ENCODE results near the gene UBE3B.

The UBE3B gene

DNA sequence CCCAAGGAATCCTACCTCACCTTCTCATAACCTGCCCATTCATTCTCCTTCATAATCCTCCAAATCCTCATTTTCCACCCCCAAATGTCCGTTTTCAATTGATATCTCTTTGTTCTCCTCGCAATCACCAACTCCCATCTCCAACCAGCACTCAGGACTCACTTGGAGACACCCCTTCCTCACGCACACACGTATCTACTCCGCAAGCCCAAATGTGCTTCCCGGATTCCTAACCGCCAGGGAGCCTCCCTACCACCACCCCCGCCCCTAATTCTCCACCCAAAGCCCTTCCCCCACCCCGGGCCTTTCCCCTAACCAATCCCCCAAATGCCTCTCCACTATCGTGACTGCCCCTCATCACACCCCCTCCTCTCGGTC, 638 bp upstream of the UBE3B start:
- no peak for DNase-seq

DNA sequence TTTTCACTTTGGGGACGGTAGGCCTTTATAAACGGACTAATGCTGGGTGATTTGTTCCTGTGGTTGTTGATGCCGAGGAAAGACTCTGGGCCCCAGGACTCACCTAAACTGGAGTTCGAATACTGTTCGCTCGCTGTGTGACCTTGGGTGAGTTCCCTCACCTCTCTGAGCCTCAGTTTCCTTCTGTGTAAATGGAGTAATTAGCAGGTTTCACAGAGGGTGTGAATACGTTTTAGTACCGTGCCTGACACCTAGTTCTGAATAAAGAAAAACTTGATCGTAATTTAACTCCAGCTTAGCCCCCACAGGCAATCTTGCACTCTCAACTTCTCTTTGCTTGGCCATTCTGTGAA, 505 bp downstream of the UBE3B start:
- DNase-seq: no peak

DNA sequence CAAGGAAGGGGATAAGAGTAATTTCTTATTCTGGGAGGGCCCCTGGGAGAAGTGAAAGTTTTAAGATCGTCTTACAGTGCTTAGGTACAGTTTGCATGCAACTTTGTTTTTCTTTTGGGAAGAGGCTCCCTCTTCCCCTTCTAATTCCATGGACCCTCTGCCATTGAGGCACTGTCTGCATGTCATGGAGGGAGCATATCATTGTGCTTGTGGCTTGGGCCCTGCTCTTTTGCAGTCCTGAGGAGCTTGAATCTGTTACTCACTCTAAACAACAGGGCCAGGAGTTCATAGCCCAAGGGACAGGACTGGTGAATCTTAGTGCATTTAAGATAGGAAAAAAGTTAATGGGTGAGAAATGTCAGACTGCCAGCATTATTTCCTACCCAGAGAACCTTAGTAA, 2.3 kb downstream of the UBE3B start:
- DNase-seq: no peak

DNA sequence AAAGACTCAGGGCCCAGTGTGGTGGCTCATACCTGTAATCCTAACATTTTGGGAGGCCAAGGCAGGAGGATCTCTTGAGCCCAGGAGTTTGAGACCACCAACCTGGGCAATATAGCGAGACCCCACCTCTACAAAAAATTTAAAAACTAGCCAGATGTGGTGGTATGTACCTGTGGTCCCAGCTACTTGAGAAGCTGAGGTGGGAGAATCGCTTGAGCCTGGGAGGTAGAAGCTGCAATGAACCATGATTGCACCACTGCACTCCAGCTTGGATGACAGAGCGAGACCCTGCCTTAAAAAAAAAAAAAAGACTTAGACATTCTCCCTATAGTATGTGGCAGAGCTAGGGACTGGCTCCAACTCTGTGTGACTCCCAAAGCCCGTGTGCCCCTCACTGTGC, 2.9 kb downstream of the UBE3B start:
- DNase-seq: no peak

DNA sequence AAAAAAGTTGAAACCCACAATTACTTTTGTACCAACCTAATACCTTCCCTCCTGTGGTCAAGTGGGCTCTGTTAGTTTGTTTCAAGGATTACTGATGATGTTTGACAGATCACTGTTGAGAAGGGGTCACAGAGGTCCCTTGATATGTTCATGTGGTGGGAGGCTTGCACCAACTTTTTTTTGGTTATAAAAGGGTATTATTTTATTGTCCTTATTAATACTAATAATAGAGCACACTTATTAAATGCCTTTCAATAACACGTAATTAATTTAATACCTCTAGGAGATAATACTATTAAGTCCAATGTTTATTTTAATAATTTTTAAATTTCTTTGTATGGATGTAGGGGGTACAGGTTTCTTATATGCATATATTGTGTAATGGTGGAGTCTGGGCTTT, 4.4 kb downstream of the UBE3B start:
- no peak for DNase-seq

DNA sequence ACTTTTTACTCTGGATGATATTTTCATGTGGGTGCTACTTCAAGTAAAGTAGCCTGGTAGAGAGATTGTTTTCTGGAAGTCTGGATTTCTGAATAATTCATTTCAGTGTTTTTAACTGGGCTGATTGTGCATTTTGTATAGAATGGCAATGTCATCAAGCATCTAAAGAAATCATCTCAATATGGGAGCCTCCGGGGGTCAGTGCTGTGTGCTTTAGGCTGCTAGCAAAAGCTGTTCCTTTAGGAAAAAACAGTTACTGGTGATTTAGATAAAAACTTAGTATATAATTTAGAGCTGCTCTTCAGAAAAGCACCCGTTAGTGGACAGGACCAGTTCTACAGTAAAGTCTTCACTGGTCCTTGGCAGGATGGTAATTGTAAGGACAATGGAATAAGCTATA, 5.1 kb downstream of the UBE3B start:
- no peak for DNase-seq

DNA sequence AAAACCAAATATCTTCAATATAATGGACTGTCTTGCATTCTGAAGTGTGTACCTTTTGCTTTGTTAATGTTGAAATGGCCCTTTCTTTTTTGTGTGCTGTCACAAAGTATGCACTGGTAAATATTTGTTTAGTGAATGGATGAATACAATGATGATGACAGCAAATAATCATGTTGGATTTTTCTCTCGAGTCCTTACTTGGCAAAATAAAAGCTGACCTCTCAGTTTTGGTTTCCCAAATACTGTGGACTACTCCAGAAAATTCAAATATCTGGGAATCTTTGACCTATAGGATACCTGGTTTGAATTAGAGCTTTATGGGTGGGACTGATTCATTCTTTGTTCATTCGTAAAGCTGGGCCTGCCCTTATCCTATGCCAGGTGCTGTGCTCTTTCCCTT, 5.5 kb downstream of the UBE3B start:
- DNase-seq: no peak

DNA sequence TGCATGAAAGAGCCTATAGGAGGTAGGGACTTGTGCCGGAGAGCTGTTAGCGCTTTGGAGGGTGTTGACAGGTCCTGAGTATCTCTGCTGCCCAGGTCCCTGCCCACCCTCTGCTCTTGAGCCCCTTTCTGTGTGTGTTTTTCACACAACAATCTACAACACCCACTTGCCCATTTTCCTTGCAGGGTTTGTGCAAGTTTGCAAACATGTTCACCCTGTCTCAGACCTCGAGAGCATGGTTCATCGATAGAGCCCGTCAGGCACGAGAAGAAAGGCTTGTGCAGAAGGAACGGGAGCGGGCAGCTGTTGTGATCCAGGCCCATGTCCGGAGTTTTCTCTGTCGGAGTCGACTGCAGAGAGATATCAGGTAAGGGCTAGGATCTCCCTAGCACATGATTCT, 5.9 kb downstream of the UBE3B start:
- no peak for DNase-seq

DNA sequence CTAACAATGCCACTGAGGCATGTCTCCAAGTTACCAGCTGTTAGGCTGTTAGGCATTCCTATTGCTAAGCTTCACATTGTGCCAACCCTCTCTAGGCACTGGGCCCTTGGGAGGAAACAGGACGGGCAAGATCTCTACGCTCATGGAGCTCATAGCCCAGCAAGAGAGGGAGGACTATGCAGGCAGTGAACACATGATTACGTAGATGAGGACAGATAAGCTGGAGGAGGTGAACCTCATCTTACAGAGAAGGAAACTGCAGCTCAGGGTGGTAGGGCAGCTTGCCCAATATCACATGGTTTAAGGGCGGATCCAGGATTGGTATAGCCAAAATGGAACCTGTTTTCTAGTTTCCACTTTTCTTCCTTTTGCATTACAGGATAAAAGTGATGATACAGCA, 7.8 kb downstream of the UBE3B start:
- no peak for DNase-seq

DNA sequence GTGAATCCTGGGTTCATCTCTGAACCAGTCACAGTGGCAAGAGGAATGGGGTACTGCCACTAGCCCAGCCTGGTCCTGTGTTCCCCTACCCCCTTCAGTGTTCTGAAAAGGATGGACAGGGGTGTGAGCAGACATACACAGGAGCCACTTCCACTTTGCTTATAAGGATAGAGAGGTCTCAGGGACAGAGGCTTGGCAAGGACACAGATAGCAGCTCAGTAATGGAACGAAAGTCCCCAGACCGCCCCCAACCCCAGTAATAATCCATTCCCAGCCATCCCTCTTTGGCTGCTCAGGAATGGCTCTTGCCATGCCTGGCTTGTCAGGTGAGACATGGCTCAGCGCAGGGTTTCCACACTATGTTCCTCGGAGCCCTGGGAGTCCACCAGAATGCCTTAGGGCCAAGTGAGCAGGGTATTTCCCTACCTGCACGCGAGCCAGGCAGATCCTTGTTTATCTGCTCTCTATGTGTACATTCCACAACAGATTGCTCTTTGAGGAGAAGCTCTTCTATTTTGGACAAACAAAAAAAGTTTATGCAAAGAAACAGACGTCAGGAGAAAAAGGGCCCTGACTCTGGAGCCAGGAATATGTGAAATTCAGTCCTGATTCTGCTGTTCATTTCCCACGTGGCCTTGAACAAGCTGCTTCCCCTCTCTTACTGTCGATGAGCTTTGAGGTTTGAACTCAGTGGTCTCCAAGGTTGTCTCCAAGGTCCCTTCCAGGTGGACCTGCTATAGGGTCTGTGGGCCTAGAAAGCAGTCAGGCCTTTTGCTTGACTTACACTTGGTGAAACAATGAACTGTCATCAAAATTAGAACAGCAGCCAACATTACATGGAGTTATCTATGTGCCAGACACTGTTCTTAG, 10.0 kb downstream of the UBE3B start:
- DNase-seq: no peak

DNA sequence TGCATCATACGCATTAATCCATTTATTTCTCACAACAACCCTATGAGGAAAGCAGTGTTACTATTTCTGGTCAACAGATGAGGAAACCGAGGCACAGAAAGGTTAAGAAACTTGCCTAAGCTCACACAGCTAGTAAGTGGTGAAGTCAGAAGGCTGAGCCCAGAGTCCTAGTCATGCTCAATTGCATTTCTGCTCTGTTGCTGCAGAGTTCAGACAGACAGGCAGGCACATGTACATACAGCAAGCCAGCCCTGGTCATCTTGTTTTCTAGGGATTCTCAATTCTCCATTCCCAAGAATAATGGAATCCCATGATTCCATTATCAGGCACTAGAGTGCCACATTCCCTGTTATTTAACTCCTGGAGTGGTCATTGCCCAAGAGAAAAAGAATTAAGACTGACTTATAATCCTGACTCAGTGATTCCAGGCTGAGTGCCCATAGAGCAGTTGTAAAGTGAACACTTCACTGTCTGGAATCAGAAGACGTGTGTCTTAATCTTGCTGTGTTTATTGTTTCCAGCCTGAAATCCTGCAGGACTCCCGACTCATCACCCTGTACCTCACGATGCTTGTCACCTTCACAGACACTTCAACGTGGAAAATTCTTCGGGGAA, 10.7 kb downstream of the UBE3B start:
- DNase-seq: no peak

DNA sequence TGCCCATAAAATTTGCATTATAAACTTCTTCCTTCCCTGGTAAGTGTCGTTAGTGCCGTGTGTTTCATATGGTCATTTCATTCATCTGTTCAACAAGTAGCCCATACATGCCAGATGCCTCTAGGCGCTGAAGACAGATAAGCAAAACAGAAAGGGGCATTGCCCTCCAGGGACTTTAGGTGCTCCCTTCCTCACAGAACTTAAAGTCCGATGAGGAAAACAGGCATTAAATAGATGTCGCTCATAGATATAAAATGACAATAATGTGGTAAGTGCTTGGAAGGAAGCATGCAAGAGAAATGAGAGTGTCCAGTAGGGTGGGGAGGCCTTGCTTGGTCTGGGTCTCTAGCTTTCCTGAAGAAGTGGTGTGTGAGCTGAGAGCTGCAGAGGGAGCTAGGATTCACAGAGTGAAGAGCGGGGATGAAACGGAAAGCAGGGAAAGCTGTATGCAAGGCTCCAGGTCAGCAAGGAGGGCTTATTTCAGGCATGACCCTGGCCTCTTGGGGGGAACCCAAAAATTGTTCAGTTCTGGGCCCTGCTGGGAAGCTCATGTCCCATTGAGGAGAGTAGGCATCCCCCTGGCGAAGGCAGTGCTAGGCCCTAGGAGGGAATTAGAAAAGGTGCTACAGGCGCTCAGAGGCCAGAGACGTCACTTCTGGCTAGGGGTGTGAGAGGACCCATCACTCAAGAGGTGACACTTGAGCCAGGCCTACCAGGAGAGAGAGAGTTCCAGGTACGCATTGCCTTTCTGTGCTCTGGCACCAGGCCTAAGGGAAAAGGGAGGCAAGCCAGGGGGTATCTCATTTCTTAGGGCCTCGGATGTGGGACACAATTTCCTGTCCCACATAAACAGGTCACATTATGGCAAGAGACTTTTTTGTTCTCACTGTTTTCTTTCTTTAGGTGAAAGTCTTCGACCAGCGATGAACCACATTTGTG, 11.9 kb downstream of the UBE3B start:
- DNase-seq: no peak

DNA sequence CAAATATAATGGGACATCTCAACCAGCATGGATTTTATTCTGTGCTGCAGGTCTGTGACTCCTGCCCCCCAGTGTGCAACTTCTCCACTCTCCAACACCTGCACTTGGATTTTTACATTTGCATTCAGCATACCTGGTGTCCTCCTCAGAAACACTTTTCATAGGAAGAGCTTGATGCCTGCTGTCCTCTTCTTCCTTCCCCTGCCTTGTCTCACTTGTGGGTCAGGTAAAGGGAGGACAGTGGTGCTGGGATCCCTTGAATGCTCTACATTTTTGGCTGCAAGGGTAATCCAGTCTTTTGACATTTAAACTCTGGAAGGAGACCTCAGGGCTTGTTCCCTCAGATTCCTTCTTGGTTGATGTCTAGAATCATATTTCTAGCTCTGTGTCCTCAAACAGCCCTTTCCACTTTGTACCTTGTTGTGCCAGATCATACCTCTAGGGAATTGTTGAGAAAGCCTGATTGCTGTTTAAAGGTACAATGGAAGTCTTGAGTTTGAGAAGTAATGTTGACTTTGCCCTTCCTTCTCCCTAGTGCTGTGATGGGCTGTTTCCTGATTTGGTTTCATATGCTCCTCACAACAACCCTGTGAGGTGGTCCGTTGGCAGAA, 12.6 kb downstream of the UBE3B start:
- DNase-seq: no peak

DNA sequence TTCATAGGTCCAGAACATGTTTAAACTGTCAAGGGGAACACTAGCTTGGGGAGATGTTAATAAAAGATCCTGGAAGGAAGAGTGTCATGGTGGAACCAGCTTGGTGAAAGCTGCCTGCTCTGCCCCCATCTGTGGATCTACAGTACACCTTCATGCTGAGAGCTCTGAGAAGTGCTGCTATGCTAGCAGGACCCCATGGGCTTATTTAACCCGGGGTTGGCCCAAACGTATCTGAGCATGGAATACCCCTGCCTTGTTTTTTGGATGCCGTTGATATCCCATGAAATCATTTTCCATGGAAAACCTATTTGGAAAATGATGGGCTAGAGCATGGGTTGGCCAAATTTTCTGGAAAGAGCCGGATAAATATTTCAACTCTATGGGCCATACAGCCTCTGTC, 14.2 kb downstream of the UBE3B start:
- no peak for DNase-seq

DNA sequence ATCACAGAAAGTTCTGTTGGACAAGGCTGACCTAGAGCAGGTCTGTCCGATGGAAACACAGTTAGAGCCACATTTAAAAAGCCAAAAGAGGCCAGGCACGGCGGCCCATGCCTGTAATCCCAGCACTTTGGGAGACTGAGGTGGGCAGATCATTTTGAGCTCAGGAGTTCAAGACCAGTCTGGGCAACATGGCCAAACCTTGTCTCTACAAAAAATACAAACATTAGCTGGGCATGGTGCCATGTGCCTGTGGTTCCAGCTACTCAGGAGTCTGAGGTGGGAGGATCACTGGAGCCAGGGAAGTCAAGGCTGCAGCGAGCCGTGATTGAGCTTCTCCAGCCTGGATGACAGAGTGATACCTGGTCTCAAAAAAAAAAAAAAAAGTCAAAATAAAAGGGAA, 14.9 kb downstream of the UBE3B start:
- DNase-seq: no peak

DNA sequence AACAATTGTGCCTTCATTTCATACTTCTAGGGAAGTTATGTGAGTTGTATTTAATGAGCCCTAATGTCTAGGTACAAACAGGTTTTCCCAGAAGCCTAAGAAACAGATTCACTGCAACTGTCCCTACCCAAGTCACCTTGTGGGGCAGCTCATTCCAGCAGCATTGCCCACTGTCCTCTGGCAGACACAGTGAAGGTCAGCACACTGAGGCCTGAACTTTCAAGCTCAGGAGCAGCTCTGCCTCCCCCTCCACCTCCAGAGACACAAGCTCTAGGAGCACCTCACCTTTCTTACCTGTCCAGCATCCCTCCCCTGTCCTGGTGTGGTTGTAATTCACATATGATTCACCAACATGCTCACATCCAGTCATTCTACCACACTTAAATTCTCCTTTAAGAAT, 15.7 kb downstream of the UBE3B start:
- DNase-seq: no peak

DNA sequence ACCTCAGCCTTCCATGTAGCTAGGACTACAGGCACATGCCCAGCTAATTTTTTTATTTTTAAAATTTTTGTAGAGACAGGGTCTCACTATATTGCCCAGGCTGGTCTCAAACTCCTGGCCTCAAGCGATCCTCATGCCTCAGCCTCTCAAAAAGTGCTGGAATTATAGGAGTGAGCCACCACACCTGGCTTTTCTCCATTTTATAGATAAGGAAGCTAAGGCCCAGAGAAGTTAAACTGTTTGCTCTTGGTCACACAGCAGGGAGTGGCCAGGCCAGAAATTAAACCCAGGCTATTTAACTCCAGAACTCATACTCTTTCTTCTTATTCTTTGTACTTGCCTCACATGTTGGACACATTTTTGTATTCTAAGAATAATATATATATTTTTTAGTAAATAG, 16.5 kb downstream of the UBE3B start:
- no peak for DNase-seq

DNA sequence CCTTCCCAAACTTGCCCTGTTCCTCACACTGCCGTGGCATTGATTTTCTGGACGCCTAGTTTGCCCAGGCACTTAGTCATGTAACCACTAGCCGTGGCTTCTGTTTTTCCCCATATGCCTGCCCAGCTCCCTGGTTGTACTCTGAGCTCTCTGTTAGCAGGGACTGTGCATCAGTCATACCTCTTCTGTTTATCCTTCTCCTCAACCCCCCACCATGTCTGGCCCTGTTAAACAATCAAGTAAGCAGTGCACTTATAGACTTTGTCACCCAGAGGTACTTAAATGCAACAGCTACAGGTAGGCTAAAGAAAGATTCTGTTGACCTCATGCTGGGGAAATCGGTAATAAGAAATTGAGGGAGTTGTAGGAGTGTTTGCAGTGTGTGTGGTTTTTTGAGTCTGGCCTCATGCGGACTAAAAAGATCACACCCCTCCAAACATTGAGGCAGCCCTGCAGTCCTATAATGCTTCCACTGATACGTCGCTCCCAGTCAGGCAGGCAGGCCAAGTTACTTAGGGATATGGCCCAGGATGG, 17.0 kb downstream of the UBE3B start:
- no peak for DNase-seq

DNA sequence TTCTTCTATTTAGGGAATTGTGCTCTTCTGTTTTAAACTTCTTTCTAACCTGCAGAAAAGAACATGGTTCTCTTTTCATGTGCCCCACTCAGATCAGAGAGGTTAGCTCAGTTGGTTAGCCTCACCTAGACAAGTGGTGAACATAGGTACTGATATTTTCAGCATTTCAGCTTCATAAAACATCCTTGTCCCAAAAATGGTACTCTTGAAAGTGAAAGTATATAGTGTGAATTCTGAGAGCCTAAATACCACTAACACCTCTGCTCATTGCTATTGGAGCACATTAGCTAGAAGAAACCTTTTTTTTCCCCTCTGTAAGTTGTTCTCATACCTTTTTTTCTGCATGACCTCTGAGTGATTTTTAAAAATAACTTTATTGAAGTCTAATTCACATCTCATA, 17.6 kb downstream of the UBE3B start:
- no peak for DNase-seq

DNA sequence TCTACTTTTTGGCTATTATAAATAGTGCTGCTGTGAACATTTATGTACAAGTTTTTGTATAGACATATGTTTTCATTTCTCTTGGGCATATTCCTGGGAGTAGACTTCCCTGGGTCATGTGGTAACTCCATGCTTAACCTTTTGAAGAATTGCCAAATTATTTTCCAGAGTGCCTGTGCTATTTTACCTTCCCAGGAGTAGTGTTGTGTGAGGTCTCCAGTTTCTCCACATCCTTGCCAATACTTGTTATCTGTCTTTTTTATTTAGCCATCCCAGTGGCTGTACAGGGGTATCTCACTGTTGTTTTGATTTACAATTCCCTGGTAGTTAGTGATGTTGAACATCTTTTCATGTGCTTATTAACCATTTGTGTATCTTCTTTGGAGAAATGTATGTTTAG, 18.9 kb downstream of the UBE3B start:
- DNase-seq: no peak

DNA sequence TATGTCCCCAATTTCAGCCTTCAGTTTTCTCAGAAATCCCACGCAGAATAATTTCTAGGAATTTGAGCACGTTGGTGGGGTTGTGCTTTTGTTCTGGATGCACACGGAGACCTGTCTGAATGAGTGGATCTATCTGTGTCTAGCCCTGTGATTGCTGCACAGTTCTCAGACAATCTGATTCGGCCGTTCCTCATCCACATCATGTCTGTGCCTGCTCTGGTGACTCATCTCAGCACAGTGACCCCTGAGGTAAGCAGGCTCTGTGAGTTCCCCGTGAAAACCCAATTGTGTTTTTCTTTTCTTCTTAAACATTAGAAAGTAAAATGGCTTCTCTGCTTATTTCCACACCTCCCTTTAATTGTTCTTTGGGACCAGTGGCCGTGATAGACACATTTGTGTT, 20.2 kb downstream of the UBE3B start:
- DNase-seq: no peak

DNA sequence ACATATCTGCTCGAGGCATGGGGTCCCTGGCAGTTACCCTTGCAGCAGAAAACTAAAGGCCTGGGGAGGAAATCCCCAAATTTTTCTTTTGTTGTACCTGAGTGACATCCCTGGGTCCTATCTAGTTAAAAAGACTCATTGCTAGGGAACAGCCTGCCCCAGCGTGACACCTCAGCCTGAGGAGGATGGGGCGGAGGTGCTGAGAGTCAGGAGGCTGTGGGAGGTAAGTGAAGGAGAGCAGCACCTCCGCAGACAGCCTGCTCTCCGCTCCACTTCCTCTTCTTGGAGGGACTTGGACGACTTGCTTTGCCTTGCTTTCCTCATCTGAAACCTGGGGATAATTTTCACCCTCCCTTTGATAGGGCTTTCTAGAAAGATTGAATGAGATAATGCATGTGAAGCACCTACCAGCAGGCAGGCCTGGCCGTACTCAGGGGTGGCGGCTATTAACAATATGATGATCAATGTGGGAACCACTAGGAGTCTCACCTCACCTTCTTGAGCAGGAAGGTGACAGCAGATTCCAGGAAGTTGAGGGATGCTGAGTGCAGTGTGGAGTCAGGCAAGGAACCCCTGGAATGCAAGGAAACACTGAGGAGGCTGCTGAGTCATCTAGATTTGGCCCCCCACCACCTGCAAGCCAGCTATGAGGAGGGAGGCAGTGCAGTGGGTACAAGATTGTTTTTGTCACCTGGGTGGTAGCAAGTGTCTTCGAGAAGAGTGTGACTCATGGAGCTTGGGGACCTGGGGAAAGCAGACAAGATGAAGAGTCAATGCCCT, 23.2 kb downstream of the UBE3B start:
- no peak for DNase-seq

All from AML-193 (cell line).